GM10266 (cell line): ENCODE data around the gene TPRX1.
"Not testable (repeated sequence)": the region's sequence is repeated elsewhere in the genome, so short reads cannot be mapped to it uniquely, and the experiment has no call there.

ENCODE experiments used
- DNase-seq: peaks from one replicate; pipeline ENCODE4 v3.0.0; 2012; ENCODE audit errors: extremely low spot score
- CTCF ChIP-seq: IDR thresholded peaks from 2 replicates; pipeline ENCODE4 v1.5.1; 2012; ENCODE audit warnings: mild to moderate bottlenecking, low read depth; ENCODE audit not compliant: control insufficient read depth, insufficient read depth; ENCODE audit errors: missing control alignments

The TPRX1 gene

GRCh38 chr19:47836038-47836437 lies 31.7 kb upstream of the TPRX1 start:
- no peak for TF ChIP-seq CTCF
- no peak for DNase-seq

- no peak for DNase-seq
- TF ChIP-seq CTCF = no peak
Measured at GRCh38 chr19:47832723-47833122, 28.4 kb upstream of the TPRX1 start.

- TF ChIP-seq CTCF = no peak
Measured at GRCh38 chr19:47826800-47827199, 22.4 kb upstream of the TPRX1 start.

GRCh38 chr19:47824396-47824795 lies 20.0 kb upstream of the TPRX1 start:
- DNase-seq = no peak
- TF ChIP-seq CTCF = no peak

More at GRCh38 chr19:47826800-47827199, 22.4 kb upstream of the TPRX1 start:
- no peak for DNase-seq

- no peak for TF ChIP-seq CTCF
- DNase-seq = no peak
Measured at GRCh38 chr19:47821460-47822020, 17.2 kb upstream of the TPRX1 start, which contains the start of gene CRX. TSS of gene CRX (plus strand) at chr19:47821937. CDS start at chr19:47834444, 12,507 bp downstream.

- no peak for TF ChIP-seq CTCF
- DNase-seq = no peak
Measured at GRCh38 chr19:47820410-47820809, 16.1 kb upstream of the TPRX1 start.

GRCh38 chr19:47819858-47820257 lies 15.5 kb upstream of the TPRX1 start:
- TF ChIP-seq CTCF = no peak
- no peak for DNase-seq

- DNase-seq = not testable (repeated sequence)
Measured at GRCh38 chr19:47818221-47818620, 13.9 kb upstream of the TPRX1 start.

GRCh38 chr19:47816270-47816669 lies 11.9 kb upstream of the TPRX1 start:
- DNase-seq = not testable (repeated sequence)
